Measurements from ENCODE around the gene SELENOV. TPM values are rescaled to one million over a fixed set of nuclear protein-coding genes. Genes with fewer than 3 reads are reported as not detected.

SELENOV gene
- total RNA-seq, 1 donor from 2014 or later: not detected

DNA sequence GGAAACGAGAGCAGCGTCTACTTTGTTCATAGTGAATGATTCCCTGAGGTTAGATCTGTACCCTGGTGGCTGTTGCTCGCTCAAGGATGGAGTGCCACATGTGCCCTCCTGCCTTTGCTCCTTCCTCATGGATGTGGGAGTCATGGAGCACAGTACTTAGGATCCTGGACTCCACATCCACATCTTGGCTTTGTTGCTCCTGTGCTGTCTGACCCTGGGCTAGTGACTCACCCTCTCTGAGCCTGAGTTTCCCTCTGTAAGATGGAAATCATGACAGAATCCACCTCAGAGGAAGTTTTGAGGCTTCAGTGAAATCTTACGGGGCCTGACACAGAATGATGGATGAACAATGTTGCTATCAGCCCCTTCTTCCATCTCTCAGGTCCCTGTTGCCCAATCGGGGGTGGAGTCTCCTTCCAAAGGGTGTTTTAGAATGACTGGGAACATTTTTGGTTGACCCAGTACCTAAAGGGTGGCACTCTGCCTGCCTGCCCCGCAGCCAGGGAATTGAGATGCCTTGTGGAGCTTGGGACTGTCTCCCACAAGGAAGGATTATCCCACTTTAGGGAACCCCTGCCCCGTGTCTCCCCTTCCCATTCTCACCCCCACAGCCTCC, 44.1 kb upstream of the SELENOV start:
- intact Hi-C loops (cut with micrococcal nuclease): no loop called here
- Histone ChIP-seq H3K27me3 (ENCODE audit: low read depth) (no peaks in the 10 kb centered on the region), H3K4me1 (peaks cover 6% of the 10 kb centered on the region), H3K27ac (replicated peaks) (no peak overlapping the region), H3K4me3 (no peak overlapping the region), H3K36me3 (peaks cover 98% of the 10 kb centered on the region), H3K9me3 (replicated peaks) (no peaks in the 10 kb centered on the region)
- DNase-seq: no peak
- TF ChIP-seq, protein P1, sequence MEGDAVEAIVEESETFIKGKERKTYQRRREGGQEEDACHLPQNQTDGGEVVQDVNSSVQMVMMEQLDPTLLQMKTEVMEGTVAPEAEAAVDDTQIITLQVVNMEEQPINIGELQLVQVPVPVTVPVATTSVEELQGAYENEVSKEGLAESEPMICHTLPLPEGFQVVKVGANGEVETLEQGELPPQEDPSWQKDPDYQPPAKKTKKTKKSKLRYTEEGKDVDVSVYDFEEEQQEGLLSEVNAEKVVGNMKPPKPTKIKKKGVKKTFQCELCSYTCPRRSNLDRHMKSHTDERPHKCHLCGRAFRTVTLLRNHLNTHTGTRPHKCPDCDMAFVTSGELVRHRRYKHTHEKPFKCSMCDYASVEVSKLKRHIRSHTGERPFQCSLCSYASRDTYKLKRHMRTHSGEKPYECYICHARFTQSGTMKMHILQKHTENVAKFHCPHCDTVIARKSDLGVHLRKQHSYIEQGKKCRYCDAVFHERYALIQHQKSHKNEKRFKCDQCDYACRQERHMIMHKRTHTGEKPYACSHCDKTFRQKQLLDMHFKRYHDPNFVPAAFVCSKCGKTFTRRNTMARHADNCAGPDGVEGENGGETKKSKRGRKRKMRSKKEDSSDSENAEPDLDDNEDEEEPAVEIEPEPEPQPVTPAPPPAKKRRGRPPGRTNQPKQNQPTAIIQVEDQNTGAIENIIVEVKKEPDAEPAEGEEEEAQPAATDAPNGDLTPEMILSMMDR (IDR thresholded peaks at IDR 0.05; ENCODE audit: borderline replicate concordance): no peak

DNA sequence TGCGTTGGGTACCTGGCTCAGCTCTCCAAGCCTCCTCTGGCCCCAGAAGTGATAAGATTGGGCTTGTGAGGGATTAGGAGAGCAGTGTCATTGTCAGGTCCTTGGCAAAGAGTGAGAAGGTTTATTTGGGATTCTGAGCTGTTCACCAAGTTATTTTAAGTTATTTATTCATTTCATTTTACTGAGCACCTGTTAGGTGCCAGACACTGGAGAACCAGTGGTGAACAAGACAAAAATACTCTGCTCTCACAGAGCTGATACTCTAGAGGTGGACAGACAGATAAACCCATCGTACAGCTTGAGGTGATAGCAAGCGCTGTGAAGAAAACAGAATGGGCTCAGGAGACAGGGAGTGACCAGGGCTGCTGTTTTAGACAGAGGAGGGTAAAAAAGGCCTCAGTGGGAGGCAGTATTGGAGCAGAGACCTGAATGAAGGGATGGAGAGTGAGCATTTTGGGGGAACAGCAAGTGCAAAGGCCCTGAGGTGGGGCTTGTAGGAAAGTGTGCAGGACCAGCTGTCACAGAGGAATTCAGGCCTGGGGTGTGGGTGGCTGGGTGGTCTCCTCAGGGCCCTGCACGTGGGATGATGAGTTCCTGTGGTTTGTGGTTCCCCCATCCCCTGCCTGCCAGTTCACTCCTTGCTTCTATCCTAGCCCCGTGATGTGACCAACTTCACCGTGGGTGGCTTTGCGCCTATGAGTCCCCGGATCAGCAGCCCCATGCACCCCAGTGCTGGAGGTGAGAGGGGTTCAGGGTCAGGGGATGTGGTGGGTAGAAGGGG, 43.0 kb upstream of the SELENOV start:
- peaks cover 93% of the 10 kb centered on the region for H3K36me3 ChIP-seq
- DNase-seq: no peak
- TF ChIP-seq, protein P1 (IDR thresholded peaks at IDR 0.05; ENCODE audit: borderline replicate concordance): no peak
- intact Hi-C loops (cut with micrococcal nuclease): no loop called here
- H3K27me3 ChIP-seq (ENCODE audit: low read depth): no peaks in the 10 kb centered on the region
- no peaks in the 10 kb centered on the region for H3K9me3 ChIP-seq (replicated peaks)
- H3K27ac ChIP-seq (replicated peaks): no peak overlapping the region
- peaks cover 11% of the 10 kb centered on the region for H3K4me1 ChIP-seq
- H3K4me3 ChIP-seq: no peak overlapping the region

DNA sequence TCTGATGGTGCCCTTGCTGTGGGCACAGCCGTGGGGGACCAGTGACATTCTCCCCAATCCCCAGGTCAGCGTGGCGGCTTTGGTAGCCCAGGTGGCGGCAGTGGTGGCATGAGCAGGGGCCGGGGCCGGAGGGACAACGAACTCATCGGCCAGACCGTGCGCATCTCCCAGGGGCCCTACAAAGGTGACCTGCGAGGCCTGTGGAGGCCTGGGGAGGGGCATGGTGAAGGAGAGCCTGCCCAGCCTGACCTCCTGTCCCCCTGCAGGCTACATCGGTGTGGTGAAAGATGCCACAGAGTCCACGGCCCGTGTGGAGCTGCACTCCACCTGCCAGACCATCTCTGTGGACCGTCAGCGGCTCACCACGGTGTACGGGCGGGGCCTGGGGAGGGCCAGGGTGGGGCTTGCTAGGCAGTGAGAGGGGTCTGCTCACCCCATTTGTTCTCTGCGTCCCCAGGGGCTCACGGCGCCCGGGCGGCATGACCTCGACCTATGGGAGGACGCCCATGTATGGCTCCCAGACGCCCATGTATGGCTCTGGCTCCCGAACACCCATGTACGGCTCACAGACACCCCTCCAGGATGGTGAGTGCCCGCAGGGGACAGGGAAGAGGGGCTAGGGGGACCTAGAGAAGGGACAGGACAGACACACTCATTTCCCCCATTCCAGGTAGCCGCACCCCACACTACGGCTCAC, 42.0 kb upstream of the SELENOV start:
- Histone ChIP-seq H3K4me3 (no peak overlapping the region), H3K36me3 (peaks cover 83% of the 10 kb centered on the region), H3K4me1 (peaks cover 11% of the 10 kb centered on the region), H3K27me3 (ENCODE audit: low read depth) (no peaks in the 10 kb centered on the region), H3K27ac (replicated peaks) (no peak overlapping the region), H3K9me3 (replicated peaks) (no peaks in the 10 kb centered on the region)
- no peak for DNase-seq
- intact Hi-C loops (cut with micrococcal nuclease): no loop called here
- TF ChIP-seq, protein P1 (IDR thresholded peaks at IDR 0.05; ENCODE audit: borderline replicate concordance): no peak

DNA sequence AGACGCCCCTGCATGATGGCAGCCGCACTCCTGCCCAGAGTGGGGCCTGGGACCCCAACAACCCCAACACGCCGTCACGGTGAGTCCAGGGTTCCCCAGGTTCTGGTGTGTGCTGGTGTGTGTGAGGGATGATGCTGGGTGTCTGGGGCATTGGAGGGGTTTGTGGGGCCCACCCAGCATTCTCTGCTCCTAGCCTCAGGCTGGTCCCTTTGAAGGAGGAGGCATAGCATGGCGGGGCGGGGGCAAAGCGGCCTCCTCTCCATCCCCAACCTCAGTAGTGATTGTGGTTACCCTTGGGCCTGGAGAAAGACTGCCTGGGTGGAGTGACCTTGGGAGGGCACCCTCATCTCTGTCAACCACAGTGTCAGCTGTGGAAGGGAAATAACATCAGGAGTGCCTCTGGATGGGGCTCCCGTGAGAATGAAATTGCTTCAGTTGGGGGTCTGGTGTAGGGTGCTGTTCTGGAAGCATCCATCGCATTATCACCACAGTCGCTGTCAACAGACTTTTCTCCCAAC, 41.4 kb upstream of the SELENOV start:
- DNase-seq: no peak
- Histone ChIP-seq H3K4me3 (no peak overlapping the region), H3K27me3 (ENCODE audit: low read depth) (no peaks in the 10 kb centered on the region), H3K36me3 (peaks cover 77% of the 10 kb centered on the region), H3K9me3 (replicated peaks) (no peaks in the 10 kb centered on the region), H3K4me1 (peaks cover 11% of the 10 kb centered on the region), H3K27ac (replicated peaks) (no peak overlapping the region)
- intact Hi-C loops (cut with micrococcal nuclease): no loop called here
- TF ChIP-seq, protein P1 (IDR thresholded peaks at IDR 0.05; ENCODE audit: borderline replicate concordance): no peak

DNA sequence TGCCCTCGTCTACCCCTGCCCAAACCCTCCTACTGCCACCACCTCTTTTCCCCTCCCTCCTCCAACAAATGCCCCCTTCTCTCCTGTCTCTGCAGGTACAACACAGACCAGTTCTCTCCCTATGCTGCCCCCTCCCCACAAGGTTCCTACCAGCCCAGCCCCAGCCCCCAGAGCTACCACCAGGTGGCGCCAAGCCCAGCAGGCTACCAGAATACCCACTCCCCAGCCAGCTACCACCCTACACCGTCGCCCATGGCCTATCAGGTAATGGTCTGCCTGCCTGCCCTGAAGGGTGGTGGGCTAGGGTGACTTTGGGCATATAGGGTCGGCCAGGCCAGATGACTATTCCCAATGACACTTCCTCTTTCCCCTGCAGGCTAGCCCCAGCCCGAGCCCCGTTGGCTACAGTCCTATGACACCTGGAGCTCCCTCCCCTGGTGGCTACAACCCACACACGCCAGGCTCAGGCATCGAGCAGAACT, 40.8 kb upstream of the SELENOV start:
- Histone ChIP-seq H3K36me3 (peaks cover 71% of the 10 kb centered on the region), H3K4me1 (peaks cover 11% of the 10 kb centered on the region), H3K27me3 (ENCODE audit: low read depth) (no peaks in the 10 kb centered on the region), H3K4me3 (no peak overlapping the region), H3K9me3 (replicated peaks) (no peaks in the 10 kb centered on the region), H3K27ac (replicated peaks) (no peak overlapping the region)
- TF ChIP-seq, protein P1 (IDR thresholded peaks at IDR 0.05; ENCODE audit: borderline replicate concordance): peak; percentile 84
- intact Hi-C loops (cut with micrococcal nuclease): no loop called here
- DNase-seq: peak; percentile 58

All from left ventricle myocardium inferior (tissue), 1 donor.